Lower leg skin (tissue), 3 donors: ENCODE results near the gene MUC6.

Experiments used
- POLR2A ChIP-seq, 2 donors: fragments of 450-650 bp; IDR thresholded peaks; one replicate each; pipeline ENCODE4 v1.6.1; 2016 to 2017; ENCODE audit warnings: antibody characterized with exemption in 2 of 2, mild to moderate bottlenecking in 1 of 2, moderate library complexity in 1 of 2
- TF ChIP-seq, protein P1 (sequence below), 3 donors: fragments of 450-650 bp; IDR thresholded peaks; one replicate each; pipeline ENCODE4 v1.5.1; 2016; ENCODE audit warnings: antibody characterized with exemption in 3 of 3, mild to moderate bottlenecking in 3 of 3, moderate library complexity in 2 of 3

DNA sequence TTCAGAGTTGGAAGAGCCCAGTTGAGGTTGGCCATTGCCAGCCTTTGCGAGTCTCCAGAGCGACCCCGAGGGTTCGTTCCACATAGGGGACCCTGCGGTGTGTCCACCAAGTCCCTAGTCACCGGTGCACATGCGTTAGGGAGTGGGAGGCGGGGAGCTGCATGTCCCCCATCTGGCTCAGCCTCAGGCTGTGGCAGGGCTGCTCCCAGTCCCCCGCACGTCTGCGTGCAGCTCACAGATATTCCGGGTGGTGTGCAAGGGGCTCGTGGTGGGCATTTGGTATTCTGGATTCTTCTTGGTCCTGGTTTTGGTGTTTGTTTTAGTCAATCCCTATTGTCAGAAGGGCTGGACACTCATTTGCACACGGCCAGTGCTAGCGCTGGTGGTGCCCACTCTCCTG, 48.8 kb downstream of the MUC6 start:
- TF ChIP-seq, protein P1, sequence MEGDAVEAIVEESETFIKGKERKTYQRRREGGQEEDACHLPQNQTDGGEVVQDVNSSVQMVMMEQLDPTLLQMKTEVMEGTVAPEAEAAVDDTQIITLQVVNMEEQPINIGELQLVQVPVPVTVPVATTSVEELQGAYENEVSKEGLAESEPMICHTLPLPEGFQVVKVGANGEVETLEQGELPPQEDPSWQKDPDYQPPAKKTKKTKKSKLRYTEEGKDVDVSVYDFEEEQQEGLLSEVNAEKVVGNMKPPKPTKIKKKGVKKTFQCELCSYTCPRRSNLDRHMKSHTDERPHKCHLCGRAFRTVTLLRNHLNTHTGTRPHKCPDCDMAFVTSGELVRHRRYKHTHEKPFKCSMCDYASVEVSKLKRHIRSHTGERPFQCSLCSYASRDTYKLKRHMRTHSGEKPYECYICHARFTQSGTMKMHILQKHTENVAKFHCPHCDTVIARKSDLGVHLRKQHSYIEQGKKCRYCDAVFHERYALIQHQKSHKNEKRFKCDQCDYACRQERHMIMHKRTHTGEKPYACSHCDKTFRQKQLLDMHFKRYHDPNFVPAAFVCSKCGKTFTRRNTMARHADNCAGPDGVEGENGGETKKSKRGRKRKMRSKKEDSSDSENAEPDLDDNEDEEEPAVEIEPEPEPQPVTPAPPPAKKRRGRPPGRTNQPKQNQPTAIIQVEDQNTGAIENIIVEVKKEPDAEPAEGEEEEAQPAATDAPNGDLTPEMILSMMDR (IDR thresholded peaks at IDR 0.05) = no peak
- no peak for TF ChIP-seq POLR2A (IDR thresholded peaks at IDR 0.05)
